Suprapubic skin (tissue), 4 donors: ENCODE data around the gene PRSS50. TPM values are rescaled to one million over a fixed set of nuclear protein-coding genes. Genes with fewer than 3 reads are reported as not detected.

Experiments used
- DNase-seq, 2 donors: peaks; one replicate each; pipeline ENCODE4 v3.0.0-alpha.2; 2019; ENCODE audit warnings: low spot score in 2 of 2
- H3K27ac ChIP-seq: fragments of 200-600 bp; sonication (generic); one replicate; pipeline ENCODE4 v1.5.1; 2019
- H3K27me3 ChIP-seq: fragments of 200-600 bp; sonication (generic); one replicate; pipeline ENCODE4 v1.5.1; 2019
- H3K36me3 ChIP-seq: fragments of 200-600 bp; sonication (generic); one replicate; pipeline ENCODE4 v1.5.1; 2019
- H3K4me1 ChIP-seq: fragments of 200-600 bp; sonication (generic); one replicate; pipeline ENCODE4 v1.5.1; 2019
- H3K4me3 ChIP-seq: fragments of 200-600 bp; sonication (generic); one replicate; pipeline ENCODE4 v1.5.1; 2019; ENCODE audit warnings: mild to moderate bottlenecking
- H3K9me3 ChIP-seq: fragments of 200-600 bp; sonication (generic); one replicate; pipeline ENCODE4 v1.5.1; 2019
- EP300 ChIP-seq: sonication (generic); formaldehyde crosslinking; IDR thresholded peaks from one replicate; pipeline ENCODE4 v1.6.1; 2017; ENCODE audit warnings: antibody characterized with exemption
- POLR2A ChIP-seq, 2 donors: fragments of 450-650 bp; IDR thresholded peaks; one replicate each; pipeline ENCODE4 v1.6.1; 2017; ENCODE audit warnings: antibody characterized with exemption in 2 of 2, mild to moderate bottlenecking in 2 of 2, moderate library complexity in 2 of 2
- POLR2AphosphoS5 ChIP-seq, 3 donors: sonication (generic); formaldehyde crosslinking; IDR thresholded peaks; one replicate each; pipeline ENCODE4 v1.6.1; 2017; ENCODE audit warnings: antibody characterized with exemption in 3 of 3
- WGBS: methylation state at CpG from one replicate; pipeline ENCODE4 v1.1.5; 2018; 5-methylcytosine and 5-hydroxymethylcytosine counted together
- total RNA-seq, 4 donors: library from RNA; depleted of rRNA; stranded (reverse); fragments of >200 nt; gene quantifications; one replicate each; pipeline ENCODE4 v1.1.0, GENCODE V29; 2016
- TF ChIP-seq, protein P1 (sequence below), 2 donors: fragments of 200-600 bp in 1 of 2; fragments of 450-650 bp in 1 of 2; sonication (generic) in 1 of 2; IDR thresholded peaks; one replicate each; pipeline ENCODE4 v1.5.1; 2016 to 2019; ENCODE audit warnings: antibody characterized with exemption in 2 of 2, mild to moderate bottlenecking in 1 of 2, moderate library complexity in 1 of 2

The PRSS50 gene
- total RNA-seq, 4 donors from 2014 or later: not detected

DNA sequence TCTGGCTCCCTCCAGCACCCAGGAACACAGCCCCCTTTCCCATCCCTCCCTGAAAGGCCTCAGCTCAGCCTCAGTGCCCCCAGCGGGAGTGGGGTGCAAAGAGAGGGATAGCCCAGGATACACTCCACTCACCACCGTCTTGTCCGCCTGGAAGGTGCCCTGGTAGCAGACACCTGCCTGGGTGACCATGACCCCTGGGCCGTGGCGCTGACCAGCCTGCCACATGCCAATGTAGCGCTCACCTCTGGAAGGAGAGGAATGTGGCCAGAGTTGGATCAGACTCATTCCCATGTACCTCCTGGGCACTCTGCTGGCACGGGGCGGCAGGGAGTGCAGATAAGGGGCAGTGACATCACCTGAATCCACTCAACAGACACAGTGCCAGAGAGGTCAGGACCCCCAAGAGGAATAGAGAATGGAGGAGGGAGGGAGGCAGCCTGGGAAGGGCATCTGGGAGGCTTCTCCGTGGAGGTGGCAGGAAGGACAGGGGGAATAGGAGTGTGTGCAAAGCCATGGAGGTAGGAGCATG, 37.3 kb downstream of the PRSS50 start:
- Histone ChIP-seq H3K4me3 (no peak overlapping the region), H3K27ac (no peak overlapping the region), H3K27me3 (no peaks in the 10 kb centered on the region), H3K4me1 (no peaks in the 10 kb centered on the region), H3K36me3 (peaks cover 50% of the 10 kb centered on the region), H3K9me3 (no peaks in the 10 kb centered on the region)
- WGBS: 89% methylated on average over 6 of the region's 9 CpGs
- DNase-seq: no peak
- TF ChIP-seq POLR2AphosphoS5 (IDR thresholded peaks at IDR 0.05): no peak
- TF ChIP-seq, protein P1, sequence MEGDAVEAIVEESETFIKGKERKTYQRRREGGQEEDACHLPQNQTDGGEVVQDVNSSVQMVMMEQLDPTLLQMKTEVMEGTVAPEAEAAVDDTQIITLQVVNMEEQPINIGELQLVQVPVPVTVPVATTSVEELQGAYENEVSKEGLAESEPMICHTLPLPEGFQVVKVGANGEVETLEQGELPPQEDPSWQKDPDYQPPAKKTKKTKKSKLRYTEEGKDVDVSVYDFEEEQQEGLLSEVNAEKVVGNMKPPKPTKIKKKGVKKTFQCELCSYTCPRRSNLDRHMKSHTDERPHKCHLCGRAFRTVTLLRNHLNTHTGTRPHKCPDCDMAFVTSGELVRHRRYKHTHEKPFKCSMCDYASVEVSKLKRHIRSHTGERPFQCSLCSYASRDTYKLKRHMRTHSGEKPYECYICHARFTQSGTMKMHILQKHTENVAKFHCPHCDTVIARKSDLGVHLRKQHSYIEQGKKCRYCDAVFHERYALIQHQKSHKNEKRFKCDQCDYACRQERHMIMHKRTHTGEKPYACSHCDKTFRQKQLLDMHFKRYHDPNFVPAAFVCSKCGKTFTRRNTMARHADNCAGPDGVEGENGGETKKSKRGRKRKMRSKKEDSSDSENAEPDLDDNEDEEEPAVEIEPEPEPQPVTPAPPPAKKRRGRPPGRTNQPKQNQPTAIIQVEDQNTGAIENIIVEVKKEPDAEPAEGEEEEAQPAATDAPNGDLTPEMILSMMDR (IDR thresholded peaks at IDR 0.05): no peak
- no peak for TF ChIP-seq EP300
- TF ChIP-seq POLR2A (IDR thresholded peaks at IDR 0.05): no peak

DNA sequence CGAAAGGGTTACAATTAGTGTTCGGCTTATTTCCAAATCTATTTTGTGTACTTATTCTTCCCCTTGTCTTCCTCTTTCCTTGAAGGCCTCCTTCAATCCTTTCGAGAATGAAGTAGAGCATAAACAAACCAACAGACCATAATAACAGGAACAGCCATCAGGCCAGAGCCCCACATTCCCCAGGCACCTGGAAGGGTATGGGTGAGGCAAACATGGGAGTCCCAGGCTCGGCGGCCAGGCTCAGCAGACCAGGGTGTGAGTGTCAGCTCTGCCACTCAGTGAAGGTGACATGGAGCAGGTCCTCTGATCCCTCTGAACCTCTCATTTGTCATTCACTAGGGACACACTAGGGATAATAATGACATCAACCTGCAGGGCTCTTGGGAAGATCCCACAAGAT, 38.0 kb downstream of the PRSS50 start:
- no peak overlapping the region for H3K27ac ChIP-seq

DNA sequence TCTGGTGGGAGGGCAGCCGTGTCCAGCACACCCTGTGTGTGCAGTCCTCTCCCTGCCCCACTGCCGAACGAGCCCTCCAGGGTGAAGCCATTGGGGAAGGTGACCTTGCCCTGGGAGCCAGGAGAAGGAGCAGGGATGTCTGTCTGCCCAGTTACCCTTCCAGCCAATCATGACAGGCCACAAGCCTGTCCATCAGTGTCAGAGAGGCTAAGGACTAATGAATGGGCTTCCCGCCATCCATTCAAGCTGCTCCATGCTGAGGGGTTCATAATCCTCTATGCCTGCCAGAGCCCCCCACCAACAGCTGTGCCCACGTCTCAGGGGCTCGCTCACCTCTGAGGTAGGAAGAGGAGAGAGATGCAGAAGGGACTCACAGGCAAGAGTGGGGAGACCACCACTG, 39.4 kb downstream of the PRSS50 start:
- 92% methylated on average over 2 of the region's 6 CpGs for WGBS
- Histone ChIP-seq H3K27ac (no peak overlapping the region), H3K4me1 (no peaks in the 10 kb centered on the region), H3K36me3 (peaks cover 57% of the 10 kb centered on the region), H3K27me3 (no peaks in the 10 kb centered on the region), H3K9me3 (no peaks in the 10 kb centered on the region), H3K4me3 (no peak overlapping the region)
- TF ChIP-seq POLR2AphosphoS5 (IDR thresholded peaks at IDR 0.05) (no peak), EP300 (no peak), POLR2A (IDR thresholded peaks at IDR 0.05) (no peak)
- TF ChIP-seq, protein P1 (IDR thresholded peaks at IDR 0.05): no peak
- DNase-seq: no peak

More for the DNA sequence above, 38.0 kb downstream of the PRSS50 start:
- no peak for TF ChIP-seq POLR2AphosphoS5 (IDR thresholded peaks at IDR 0.05)
- no peak for TF ChIP-seq EP300
- TF ChIP-seq, protein P1 (IDR thresholded peaks at IDR 0.05): no peak
- TF ChIP-seq POLR2A (IDR thresholded peaks at IDR 0.05): no peak
- no peaks in the 10 kb centered on the region for H3K27me3 ChIP-seq
- no peaks in the 10 kb centered on the region for H3K9me3 ChIP-seq
- WGBS: 95% methylated on average over 5 of the region's 5 CpGs
- no peak for DNase-seq
- no peaks in the 10 kb centered on the region for H3K4me1 ChIP-seq
- H3K4me3 ChIP-seq: no peak overlapping the region
- peaks cover 51% of the 10 kb centered on the region for H3K36me3 ChIP-seq

DNA sequence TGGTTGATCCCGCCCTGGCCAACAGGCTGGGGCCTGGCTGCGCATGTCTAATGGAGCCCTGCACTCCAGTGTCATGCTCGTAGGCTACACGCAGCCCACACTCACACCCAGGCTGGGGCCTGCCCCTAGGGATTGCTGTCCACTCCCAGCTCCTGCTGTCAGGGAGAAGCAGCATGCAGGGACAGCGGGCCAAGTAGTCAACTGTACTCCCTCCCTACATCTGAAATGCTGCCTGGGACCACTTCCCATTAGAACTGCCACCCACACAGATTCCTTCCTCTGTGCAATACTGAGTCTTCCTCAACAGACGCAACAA, 40.3 kb downstream of the PRSS50 start:
- Histone ChIP-seq H3K27ac (no peak overlapping the region), H3K9me3 (no peaks in the 10 kb centered on the region), H3K36me3 (peaks cover 53% of the 10 kb centered on the region), H3K4me3 (no peak overlapping the region), H3K4me1 (no peaks in the 10 kb centered on the region), H3K27me3 (no peaks in the 10 kb centered on the region)
- TF ChIP-seq EP300 (no peak), POLR2A (IDR thresholded peaks at IDR 0.05) (no peak), POLR2AphosphoS5 (IDR thresholded peaks at IDR 0.05) (no peak)
- TF ChIP-seq, protein P1 (IDR thresholded peaks at IDR 0.05): no peak
- WGBS: 42% methylated on average over 3 of the region's 6 CpGs
- DNase-seq: no peak

DNA sequence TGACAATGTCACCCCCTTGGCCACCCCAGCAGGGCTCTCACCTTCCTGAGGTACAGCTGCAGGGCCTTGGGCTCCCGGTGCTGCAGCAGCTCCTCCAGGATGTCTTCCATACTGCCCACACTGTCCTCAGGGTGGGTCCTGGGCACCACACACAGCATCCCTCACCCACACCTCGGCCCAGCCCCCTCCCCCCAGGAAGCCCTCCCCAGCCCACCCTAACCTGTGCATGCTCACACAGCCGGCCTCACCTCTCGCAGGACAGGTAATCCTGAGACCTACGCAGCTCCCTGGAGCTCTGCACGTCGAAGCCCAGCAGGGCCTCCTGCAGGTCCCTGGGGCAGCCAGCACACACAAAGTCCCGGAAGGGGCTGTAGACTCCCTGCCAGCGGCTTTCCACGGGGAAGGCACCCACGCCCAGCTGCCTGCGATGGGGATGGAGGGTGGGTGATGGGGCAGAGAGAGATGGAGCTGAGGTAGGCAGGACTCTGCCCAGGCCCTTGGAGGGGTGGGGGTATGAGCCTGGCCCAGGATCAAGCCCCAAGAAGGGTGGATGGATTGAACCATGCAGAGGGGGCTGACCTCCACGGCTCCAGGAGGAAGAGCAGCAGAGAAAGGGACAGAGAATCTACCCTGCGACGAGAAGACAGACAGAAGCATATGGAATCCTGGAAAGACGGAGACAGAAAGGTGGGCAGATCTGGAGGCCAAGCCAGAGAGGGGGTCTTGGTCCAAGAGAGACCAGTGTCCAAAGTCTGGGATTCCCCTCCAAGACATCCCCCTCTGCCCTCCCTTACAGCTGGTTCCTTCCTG, 40.9 kb downstream of the PRSS50 start:
- no peak for DNase-seq
- WGBS: 80% methylated on average over 11 of the region's 16 CpGs
- H3K9me3 ChIP-seq: no peaks in the 10 kb centered on the region
- no peak overlapping the region for H3K27ac ChIP-seq
- TF ChIP-seq POLR2A (IDR thresholded peaks at IDR 0.05) (no peak), POLR2AphosphoS5 (IDR thresholded peaks at IDR 0.05) (no peak), EP300 (no peak)
- TF ChIP-seq, protein P1 (IDR thresholded peaks at IDR 0.05): no peak
- no peaks in the 10 kb centered on the region for H3K4me1 ChIP-seq
- peaks cover 57% of the 10 kb centered on the region for H3K36me3 ChIP-seq
- H3K4me3 ChIP-seq: no peak overlapping the region
- no peaks in the 10 kb centered on the region for H3K27me3 ChIP-seq
